Activated gamma-delta T cell treated with Interleukin-2 at 50 U/mL for 16 hours (primary cell): Measurements from ENCODE around the gene IL16.
"Not testable (repeated sequence)": the region's sequence is repeated elsewhere in the genome, so short reads cannot be mapped to it uniquely, and the experiment has no call there.

ENCODE experiments used
- DNase-seq: peaks from one replicate; pipeline ENCODE4 v3.0.0-alpha.2; 2020

Gene IL16

DNA sequence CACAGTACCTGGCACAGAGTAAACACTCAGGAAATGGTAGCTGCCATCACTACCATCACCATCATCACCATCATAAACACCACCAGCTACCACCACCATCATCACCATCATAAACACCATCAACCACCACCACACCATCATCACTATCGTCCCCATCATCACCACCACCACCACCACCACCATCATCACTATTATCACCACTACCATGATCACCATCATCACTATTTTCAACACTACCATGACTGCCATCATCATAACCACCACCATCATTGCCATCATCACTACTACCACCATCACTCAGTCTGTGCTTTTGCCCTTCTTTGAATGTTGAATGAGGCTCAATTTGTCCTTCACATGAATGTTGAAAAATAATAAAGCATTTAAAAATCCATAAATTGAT, 21.2 kb upstream of the IL16 start:
- no peak for DNase-seq

DNA sequence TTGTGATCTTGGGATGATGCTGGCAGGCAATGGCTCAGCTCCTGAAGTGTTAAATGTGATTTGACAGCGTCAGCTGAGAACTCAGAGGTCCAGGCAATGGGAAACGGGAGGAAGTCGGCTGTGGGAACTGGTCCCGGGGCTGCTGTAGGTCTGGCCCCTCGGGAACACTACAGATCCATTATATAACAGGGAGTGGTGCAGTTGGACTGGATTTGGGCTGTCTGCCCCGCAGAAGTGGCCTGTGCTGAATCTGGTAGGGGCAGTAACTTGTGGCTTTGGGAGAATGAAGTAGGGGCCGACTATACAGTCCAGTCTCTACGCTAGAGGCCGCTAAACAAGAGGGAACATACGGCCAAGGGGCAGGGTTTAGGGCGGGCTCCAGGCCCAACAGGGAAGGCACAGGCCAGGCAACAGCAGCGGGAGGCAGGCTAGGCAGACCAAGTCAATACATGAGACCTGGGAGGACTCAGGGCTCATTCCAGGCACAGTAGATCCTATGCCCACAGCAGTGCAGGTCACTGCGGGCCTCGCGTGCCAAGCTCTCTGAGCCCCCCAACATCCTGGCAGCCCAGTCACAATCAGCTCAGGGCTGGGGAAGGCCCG, 20.3 kb upstream of the IL16 start:
- no peak for DNase-seq

GRCh38 chr15:81178365-81178764, 18.3 kb upstream of the IL16 start:
- DNase-seq, result no peak

GRCh38 chr15:81181220-81181619, 15.5 kb upstream of the IL16 start:
- DNase-seq, result no peak

DNA sequence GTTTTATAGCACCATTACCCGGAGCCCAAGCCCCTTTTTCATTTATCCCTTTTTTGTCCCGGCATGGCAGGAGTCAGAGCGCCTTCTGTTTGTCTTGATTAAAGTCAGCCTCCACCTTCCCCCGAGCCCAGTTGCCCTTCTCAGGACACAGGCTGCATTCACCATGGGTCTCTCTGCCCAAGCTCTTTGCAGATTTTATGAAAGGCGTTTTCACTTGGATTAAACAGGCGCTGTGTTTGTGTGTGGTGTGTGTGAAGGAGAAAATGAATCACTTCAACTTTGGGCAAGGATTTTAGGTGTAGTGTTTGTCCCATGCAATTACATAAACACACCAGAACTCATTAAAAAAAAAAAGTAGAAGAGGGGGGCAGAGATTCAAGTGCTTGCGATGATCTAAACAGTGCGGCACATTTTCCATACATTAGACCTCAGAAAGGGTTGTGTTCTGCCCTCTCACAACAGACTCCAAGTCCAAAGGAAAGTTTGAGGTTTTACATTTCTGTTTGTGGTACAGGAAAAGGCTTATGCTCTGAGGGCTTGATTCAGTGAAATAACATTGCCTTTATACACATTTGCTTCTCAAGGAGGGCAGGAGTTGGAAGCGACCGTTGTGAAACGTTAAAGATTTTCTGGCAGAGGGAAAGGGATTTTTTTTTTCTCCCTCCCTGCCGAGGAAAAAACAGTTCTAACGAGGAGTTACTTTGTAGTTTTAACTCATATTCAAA, 14.5 kb upstream of the IL16 start:
- no peak for DNase-seq

GRCh38 chr15:81182756-81183438, 13.8 kb upstream of the IL16 start:
- DNase-seq, result no peak

DNA sequence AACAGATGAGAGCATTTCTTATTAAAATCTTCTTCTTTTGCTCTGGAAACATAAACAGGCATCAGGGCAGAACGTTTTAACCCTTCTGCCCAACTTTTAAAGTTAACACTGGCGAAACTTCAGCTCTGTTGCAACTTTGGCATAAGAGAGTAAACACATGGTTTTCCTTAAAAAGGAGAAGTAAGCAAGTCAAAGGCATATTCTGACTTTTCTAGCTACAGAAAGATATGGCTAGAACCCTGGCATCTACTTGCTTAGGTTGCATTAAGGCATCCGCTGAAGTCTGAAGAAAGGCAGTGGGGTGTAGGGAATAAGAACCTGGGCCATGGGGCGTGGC, 13.3 kb upstream of the IL16 start:
- DNase-seq, result no peak

GRCh38 chr15:81184188-81184587, 12.5 kb upstream of the IL16 start:
- no peak for DNase-seq

DNA sequence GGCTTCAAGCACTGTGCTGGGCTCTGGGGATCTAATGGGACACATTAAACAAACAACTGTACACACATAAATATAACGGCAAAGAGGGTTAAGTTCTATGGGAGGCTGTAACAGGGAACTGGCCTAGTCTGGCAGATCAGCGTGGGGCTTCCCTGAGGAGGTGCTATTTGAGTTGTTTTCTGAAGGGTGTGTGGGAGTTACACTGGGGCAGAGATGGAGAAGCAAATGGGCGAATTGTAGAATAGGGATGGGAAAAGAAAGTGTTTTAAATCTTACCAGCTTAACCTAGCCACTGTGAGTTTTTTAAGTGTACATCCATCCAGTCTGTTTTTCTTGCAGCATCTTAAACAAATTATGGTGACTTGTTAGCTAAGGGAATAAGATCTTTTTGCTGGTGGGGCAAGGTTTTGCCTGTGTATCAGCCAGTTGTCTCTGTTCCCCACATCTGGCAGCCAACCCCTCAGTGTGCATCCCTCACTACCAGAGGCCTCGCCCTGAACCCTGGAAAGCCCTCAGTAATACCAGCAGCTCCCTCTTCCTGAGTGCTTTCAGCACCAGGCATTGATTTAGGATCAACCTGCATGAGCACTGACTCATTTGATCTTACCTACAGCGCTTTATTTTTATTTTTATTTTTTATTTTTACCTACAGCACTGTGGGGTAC, 10.9 kb upstream of the IL16 start:
- no peak for DNase-seq

- no peak for DNase-seq
These were observed 8.3 kb upstream of the IL16 start for GRCh38 chr15:81188354-81188753.

- no peak for DNase-seq
These were observed 6.9 kb upstream of the IL16 start for GRCh38 chr15:81189583-81190283.

DNA sequence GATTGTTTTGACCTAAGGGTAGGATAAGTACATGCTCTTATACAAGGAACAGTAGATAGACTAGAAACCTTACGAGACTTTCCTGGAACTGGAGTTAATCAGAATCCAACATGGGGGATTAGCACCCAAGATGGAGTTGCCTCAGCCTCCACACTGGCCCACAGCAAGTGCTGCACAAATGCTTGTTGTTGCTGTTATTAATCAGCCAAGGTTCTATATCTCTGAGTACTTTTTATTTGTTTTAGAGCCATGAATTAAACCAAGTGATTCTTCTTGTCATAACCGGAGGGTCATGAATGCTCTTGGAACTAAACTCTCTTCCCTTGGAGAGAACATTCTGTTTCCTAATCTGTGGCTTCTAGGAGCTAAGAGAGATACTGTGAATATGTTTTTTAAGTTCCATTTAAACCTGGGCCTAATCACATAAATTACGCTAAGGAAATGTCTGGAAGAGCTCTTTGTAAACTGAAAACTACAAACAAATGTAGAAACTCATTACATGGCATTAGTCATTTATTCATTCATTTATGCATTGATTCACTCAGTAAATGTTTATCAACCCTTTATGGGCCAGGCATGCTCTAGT, 5.7 kb upstream of the IL16 start:
- no peak for DNase-seq

DNA sequence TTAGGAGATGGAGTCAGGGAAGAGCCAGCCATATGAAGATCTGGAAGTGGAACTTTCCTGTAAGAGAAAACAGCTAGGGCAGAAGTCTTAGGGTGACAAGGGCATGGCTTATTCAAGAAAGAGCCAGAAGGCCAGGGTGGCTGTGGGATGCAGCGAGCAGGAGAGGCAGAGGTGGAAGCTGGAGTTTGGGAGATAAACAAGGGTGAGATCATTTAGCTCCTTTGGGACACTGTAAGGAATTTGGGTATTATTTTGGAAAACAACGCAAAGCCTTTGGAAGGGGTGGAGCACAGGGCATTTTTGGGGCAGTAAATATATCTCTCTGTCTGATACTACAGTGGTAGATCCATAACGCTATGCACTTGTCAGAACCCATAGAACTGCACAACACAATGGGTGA, 5.0 kb upstream of the IL16 start:
- DNase-seq, result no peak

GRCh38 chr15:81194723-81195122, 2.0 kb upstream of the IL16 start:
- DNase-seq, result no peak

- DNase-seq, result no peak
These were observed 1.3 kb upstream of the IL16 start for GRCh38 chr15:81195339-81195864.

- no peak for DNase-seq
These were observed 564 bp downstream of the IL16 start for GRCh38 chr15:81197255-81197630.

DNA sequence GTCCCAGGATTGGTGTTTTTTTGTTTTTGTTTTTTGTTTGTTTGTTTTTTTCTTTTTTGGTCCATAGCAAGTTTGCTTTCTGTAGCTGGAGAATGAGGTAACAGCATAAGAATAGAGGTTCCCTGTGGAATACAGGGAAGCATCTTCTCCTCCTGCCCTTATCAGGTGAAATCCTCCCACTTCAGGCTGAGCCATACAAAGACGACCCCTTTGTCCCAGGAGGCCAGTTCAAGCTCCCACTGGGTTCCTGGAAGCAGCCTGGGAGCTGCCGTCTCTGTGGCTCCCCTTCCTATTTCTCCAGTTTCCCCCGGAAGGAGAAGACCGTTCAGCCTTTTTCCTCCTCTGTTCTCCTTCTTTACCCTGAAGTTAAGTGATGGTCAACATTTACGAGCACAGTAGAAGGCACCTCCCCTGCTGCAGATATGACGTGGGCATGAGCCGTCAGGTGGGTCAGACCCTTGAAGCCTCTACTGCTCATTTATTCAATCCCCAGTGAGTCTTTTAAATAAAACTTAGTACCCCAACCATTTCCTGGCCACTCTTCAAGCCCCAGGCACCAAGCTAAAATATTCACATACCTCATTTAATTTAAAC, 1.1 kb downstream of the IL16 start:
- no peak for DNase-seq

DNA sequence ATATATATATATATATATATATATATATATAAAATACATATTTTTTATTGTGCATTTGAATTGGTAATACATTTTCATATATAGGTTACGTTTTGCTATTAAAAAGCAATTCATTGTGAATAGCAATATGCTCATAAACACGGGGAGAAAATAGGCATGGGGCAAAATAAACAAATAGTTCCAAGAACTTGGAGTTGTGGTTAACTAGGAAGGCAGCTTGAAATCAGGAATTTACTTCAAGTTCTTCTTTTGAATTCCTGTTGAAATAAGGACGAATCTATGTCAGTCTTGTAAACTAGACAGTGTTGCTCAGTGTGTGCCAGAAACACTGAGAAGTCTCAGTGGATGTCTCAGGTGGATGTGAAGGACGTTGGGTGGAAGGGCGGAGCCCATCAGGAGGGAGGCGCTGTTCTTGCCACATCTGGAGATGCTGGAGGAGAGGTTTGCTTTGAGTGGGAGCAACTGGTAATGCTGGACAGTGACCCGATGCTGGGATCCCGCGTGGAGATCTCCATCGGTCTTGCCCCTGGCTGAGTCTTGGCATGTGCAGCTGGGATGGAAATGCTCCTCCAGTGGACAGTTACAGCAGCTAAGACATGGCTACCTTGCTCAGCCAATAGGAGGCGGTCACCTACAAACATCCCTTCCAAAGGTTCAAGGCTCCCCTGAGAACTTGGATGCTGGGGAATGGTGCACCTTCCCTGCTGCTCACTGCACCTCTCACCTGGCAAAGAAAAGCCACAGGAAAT, 2.5 kb downstream of the IL16 start:
- no peak for DNase-seq

- DNase-seq, result no peak
These were observed 9.3 kb downstream of the IL16 start for GRCh38 chr15:81206018-81206417.

- not testable (repeated sequence) for DNase-seq
These were observed 11.3 kb downstream of the IL16 start for GRCh38 chr15:81207987-81208386.

GRCh38 chr15:81209635-81210034, 13.0 kb downstream of the IL16 start:
- no peak for DNase-seq

DNA sequence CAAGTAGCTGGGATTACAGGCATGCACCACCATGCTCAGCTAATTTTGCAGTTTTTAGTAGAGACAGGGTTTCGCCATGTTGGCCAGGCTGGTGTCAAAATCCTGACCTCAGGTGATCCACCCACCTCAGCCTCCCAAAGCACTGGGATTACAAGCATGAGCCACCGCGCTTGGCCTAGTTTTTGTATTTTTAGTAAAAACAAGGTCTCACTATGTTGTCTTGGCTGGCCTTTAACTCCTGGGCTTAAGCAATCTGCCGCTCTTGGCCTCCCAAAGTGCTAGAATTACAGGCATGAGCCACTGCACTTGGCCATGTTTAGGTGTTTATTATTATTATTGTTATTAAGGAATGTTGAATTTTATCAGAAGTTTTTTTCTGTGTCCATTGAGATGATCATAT, 14.7 kb downstream of the IL16 start:
- no peak for DNase-seq
